ENCODE data around the gene ARMC9.

DNA sequence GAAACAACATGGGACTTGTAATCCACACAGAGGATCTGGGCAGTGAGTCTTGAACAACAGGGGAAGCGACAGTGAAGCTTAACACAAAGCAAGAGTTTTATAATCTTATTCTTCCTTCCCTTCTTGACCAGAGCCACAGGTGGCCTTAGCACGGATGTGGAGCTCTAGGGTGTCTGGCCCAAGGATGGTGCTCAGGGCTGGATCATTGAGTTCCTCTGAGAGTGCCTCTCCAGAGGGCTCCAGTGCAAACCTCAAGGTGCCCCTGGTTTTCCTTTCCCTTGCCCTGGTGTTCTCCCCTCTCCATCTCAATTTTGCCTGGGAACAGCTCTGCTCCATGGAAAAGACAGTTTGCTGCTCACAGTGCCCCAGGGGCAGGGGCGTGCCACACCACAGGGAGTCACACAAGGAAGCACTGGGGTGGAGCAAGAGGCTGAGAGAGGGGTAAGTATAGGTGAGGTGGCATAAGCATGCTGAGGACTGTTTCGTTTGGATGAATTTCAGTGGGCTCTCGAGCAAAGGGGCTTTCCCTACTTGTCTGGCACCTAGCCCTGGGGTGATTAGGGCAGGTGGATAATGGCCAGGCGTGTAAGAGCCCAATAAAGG is 108.5 kb downstream of the ARMC9 start:
- TF ChIP-seq POLR2AphosphoS5 (IDR thresholded peaks at IDR 0.05; ENCODE audit: low read depth, low read length) (no peak), CTCF (IDR thresholded peaks at IDR 0.05 in 2 of 3, conservative IDR thresholded peaks at IDR 0.05 in 1 of 3; ENCODE audit: borderline replicate concordance in 1 of 3, insufficient read depth in 1 of 3, low read depth in 2 of 3, low read length in 2 of 3) (no peak), TCF7L2 (IDR thresholded peaks at IDR 0.05; ENCODE audit: borderline replicate concordance, extremely low read depth, insufficient read depth, insufficient read length) (no peak), EZH2 (IDR thresholded peaks at IDR 0.05) (no peak)
- TF ChIP-seq, protein P1, sequence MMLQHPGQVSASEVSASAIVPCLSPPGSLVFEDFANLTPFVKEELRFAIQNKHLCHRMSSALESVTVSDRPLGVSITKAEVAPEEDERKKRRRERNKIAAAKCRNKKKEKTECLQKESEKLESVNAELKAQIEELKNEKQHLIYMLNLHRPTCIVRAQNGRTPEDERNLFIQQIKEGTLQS (IDR thresholded peaks at IDR 0.05) = no peak
